Erythroblast (primary cell): ENCODE data around the gene STIMATE.

Experiments used
- DNase-seq, 2 experiments: peaks; one replicate each; lab custom pipeline; 2025; lab: John Stamatoyannopoulos, UW
- GATA1 ChIP-seq: IDR thresholded peaks from 2 replicates; pipeline ENCODE4 v1.6.1; 2011; ENCODE audit warnings: low read depth, mild to moderate bottlenecking, control low read depth, low read length, moderate library complexity
- POLR2A ChIP-seq: IDR thresholded peaks from 2 replicates; pipeline ENCODE4 v1.6.1; 2011; ENCODE audit warnings: mild to moderate bottlenecking, low read length

STIMATE gene

DNA sequence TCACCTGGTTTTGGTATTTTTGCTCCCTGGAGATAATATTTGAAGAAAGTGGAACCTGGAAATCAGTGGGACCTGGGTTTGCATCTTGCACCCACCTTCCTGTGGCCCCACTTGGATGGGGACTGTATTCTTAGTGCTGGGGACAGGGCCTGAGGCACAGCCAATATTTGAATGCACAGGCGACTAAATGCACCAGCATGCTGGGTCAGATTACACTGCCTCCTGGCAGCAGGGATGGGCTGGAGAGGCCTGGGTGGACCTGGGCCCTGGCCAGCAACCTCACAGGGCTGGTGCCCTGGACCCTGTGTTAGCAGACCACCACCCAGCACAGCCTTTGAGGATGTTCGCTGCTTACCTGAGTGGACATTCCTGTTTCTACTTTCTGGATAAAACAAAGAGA, 77.4 kb downstream of the STIMATE start:
- DNase-seq, result no peak
- TF ChIP-seq GATA1 (no peak), POLR2A (no peak)

DNA sequence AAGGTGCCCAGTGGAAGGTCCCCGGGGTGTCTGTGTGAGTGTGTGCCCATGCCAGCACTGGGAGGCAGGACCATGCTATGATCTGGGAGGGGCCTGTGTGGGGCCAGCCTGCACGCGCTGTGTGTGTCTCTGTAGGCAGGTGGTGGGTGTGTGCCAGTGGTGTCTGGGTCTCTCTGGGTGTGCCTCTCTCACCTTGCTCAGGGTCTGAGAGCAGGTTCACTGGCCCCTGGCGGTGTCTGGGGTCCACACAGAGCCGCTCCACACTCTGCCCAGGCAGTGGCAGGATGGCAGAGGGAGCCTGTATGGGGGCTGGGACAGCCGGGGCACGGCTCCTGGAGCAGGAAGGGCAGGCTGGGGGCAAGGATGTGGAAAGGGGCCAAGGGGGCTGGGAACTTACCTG, 79.5 kb downstream of the STIMATE start:
- TF ChIP-seq GATA1 (no peak), POLR2A (no peak)
- no peak for DNase-seq

DNA sequence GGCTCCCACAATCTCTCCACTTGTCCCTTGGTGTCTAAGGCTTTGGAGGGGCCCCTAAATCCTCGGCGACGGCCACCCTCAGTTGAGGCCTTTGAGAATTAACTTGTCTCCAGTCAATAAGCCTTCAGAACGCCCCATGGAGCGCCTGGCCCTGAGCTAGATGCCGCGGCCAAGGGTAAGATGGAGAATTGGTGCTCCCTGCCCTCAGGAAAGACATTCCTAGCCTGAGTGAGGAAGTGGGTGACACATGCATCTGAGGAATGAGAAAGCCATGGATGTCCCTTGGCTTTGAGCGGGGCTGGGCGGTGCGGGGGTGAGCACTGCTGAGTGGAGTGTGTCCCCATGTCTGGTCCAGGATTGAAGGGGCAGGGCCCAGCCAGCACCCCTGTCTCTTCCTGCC, 80.1 kb downstream of the STIMATE start:
- DNase-seq, result no peak
- TF ChIP-seq POLR2A (no peak), GATA1 (no peak)

DNA sequence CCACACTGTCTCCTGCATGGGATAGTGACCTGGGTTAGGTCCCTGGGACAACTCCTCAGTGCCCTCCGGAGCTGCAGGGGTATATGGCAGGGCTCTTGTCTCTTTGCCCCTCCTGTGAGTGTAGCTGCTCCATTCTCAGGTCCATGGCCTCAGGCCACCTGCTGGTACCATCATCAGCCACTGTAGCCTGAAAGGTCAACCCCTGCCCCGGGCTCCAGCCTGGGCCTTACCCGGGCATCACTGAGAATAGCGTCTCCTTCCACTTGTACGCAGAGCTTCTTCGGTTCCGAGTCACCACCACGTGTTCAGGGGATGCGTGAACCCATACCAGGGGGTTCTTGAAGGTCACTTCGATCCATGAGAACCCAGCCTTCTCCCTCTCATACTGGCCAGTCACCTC, 80.7 kb downstream of the STIMATE start:
- no peak for TF ChIP-seq POLR2A
- no peak for TF ChIP-seq GATA1
- DNase-seq, result no peak

DNA sequence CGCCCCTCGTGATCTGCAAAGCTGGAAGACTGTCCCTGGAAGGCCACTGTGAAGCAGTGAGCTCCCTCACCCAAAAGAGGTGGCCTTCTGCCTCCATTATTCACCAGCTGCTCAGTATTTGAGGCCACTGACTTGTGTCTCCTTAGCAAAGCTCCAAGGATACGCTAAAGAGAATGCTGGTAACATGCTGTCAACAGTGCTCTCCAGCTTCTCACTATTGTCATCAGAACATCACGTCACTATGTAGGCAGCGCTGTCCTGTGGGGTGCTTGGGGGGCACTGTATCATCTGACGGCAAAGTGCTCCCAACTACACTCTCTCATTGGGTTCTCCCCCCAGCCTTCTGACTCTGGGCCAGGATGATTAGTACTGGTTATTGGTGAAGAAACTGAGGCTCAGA, 81.1 kb downstream of the STIMATE start:
- DNase-seq, result no peak
- TF ChIP-seq POLR2A (no peak), GATA1 (no peak)

DNA sequence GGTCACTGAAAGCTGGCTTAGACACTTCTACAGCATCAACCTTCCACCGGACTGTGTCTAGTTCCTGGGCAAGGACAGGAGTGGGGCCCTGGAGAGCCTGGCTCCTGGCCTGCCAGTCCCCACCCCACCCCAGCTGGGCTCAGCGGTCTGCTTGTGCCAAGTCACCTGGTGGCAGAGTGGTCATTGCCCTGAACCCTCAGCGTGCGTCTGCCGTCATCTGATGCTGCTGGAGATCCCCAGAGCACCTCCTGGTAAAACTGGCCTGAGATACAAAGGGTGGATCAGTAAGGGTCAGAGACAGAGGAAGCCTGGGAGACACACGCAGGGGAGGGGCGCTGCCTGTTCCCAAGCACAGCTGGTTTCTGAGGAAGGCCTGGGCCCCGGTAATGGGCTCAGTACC, 83.5 kb downstream of the STIMATE start:
- TF ChIP-seq POLR2A (no peak), GATA1 (no peak)
- DNase-seq, result no peak

DNA sequence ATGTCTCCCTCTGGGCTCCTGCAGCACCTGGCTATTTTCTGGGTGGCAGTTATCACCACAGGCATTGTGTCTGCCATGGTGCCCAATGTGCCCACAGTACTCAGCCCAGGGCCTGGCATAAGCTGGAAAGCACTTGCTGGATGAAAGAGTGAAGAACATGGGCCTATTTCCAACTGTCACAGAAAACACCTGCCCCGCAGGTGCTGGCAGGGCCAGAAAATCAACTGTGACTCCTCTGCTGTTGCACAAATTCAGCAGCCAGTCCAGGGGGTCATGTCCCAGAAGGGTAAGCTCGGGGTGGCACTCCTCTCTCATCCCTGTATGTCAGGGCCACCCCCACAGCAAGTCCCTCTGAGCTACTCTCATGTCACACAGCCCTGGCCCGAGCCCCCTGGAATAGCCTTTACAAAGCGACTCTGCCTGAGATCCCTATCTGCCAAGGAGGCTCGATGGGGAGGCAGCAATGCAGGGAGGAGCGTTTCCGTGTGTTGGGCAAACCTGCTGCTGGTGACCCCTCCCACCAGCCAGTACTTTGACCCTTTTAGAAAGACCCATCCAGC, 85.8 kb downstream of the STIMATE start:
- TF ChIP-seq POLR2A, result no peak
- TF ChIP-seq GATA1, result no peak
- DNase-seq, result no peak

DNA sequence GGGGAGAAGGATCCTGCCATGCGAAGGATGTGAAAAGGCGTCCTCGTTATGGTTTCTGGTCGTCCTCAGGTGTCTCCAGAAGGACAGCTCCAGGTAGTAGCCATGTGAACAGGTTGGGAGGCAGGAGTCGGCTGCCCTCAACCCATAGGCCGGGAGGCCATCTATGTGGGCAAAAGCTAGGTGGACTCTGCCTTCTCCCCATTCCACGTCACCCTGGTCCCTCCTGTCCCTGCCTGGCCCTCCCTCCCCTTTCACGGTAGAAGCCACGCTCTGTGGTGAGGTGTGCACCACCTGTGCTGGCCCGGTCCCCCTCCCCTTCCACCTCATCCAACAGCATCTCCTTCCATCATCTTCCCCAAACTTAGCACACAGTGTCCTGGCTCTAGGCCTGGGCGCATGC, 86.4 kb downstream of the STIMATE start:
- no peak for DNase-seq
- TF ChIP-seq GATA1 (no peak), POLR2A (no peak)

DNA sequence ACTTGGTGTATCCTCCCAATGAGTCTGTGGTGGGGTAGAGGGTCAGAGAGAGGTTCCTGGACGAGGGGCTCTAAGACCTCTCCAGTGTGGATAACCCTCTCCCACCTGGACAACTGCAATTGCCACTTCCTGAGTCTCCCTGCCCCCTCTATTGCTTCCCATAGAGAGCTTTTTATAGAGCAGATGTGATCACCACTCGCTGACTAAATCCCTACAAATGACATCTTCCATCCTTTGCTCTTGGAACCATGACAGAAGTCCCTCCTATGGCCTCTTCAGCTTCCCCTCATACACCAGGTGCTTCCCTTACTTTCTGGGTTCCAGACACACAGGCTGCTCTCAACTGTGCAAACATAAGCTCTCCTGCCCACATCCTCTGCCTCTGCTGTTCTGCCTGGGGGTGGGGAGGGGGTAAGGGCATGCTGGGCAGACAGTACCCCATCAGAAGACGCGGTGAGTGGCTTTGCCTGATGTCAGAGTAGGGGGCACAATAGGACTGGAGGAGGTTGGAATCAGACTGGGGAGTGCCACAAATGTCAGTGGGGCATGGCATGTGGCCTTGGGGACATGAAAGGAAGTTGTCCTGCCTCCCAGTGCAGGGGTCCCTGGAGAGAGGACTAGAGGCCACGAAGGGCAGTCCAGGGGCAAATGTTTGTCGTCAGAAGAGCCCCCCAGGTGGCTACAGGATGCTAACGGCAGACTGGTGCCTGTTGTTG, 87.5 kb downstream of the STIMATE start:
- no peak for DNase-seq
- TF ChIP-seq POLR2A, result no peak
- no peak for TF ChIP-seq GATA1

DNA sequence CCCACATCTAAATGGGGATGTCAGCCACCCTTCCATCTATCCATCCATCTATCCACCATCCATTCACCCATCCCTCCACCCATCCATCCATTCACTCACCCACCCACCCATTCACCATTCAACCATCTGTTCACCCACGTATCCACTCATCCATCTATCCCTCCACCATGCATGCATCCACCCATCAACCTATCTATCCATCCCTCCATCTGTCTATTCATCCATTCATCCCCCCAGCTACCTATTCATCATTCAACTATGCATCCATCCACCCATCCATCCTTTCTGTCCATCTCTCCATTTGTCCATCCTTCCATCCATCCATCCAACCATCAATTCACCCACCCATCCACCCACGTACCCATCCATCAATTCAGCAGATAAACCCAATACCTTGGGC, 88.2 kb downstream of the STIMATE start:
- no peak for TF ChIP-seq POLR2A
- no peak for TF ChIP-seq GATA1
- DNase-seq, result no peak

DNA sequence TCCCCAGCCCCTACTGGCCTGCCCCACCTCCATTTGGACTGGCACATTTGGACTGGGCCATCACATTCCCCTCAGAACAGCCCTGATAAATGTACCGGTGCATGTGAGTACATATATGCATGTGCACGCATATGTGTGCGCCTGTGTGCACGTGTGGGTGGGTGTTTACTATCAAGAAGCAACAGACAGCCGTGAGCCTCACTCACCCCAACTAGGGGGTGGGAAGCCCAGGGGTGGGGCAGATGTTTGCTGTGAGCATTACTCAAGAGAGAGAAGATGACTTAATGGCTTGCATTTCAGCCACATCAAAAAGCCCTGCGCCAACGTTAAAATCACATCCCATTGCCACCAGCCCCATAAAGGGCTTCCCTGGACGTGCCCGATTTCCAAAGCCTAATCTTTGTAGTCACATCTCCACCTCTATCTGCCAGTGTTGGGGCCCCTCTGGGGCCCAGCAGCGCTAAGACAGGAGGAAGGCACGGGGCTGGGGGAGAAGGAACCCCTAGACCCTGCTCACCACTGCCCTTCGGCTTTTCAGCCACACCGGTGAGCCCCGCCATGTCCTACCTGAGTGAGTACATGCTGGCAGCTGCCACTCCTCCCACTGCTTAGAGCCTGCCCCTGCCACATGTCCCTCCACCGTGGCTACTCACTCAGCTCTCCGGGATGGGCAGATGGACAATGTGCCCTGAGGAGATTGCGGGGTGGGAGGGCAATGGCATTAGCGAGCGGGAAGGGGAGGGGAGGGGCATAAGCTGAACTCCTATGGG, 91.9 kb downstream of the STIMATE start:
- peak; percentile 11 to 21 for DNase-seq

DNA sequence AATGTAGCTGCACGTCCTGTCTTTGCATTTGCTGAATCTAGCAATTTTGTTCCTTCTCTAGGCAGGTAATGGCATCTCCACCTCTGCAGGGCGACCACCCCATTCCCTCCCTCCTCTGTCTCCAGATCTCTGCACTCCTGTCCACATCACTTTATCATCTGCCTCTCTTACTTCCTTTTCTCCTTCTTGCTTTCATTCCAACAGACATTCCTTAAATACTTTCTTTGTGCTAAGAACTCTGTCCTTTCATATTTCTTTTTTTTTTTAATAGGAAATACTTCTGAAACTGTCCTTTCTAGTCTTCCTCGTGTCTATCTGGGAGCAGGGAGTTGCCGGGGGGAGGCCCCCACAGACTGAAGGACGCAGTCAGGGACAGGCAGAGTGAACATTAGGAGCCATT, 95.5 kb downstream of the STIMATE start:
- TF ChIP-seq POLR2A (no peak), GATA1 (no peak)
- no peak for DNase-seq

More for the DNA sequence above, 91.9 kb downstream of the STIMATE start:
- TF ChIP-seq POLR2A (no peak), GATA1 (no peak)

DNA sequence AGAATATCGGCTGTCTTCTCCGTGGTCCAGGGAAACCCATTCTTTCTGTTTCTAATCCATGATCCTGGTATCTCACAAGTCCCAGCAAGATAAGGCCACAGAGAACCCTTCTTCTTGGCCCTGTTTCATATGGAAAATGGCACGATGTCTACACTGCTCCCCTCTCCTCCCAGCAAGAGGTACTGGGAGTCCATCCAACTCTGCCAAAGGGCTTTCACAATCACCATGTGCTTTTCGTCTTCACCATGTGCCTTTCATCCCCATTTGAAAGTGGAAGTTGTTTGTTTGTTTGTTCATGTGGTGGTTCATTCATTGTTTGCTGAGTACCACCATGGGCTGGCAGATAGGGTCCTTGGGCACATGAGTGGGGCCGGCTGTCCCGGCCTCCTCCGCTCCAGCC, 97.3 kb downstream of the STIMATE start:
- no peak for DNase-seq
- TF ChIP-seq GATA1 (no peak), POLR2A (no peak)

DNA sequence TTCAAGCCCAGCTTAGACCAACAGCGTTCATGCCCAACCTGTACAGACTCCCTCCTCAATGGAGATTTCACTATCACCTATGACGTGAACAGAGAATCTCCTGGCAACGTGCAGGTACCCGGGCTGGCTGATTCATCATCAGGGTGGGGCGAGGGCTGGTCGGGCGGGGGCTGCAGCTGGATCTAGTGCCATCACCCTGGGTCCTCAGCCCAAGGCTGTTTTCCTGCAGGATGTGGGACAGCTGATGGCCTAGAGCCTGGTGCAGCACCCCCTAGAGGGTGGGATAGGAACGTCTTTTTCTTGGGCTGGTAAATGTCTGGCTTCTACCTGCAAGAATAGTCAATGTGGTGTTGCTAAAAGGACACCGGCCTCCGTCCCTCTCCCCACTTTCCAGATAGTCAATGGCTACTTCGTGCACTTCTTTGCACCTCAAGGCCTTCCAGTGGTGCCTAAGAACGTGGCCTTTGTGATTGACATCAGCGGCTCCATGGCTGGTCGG, 98.3 kb downstream of the STIMATE start:
- TF ChIP-seq POLR2A, result no peak
- no peak for TF ChIP-seq GATA1
- DNase-seq, result peak; percentile 24 to 56
